SHP77 treated with DMSO at 0.1 percent for 48 hours (cell line): ENCODE data around the gene PHTF2.
A peak's percentile ranks its signal among the peaks of the same experiment; 100 is the strongest.
"Not testable (repeated sequence)": the region's sequence is repeated elsewhere in the genome, so short reads cannot be mapped to it uniquely, and the experiment has no call there.

ENCODE experiments used
- DNase-seq: peaks from one replicate; lab custom pipeline; 2025; lab: John Stamatoyannopoulos, UW

Gene PHTF2

DNA sequence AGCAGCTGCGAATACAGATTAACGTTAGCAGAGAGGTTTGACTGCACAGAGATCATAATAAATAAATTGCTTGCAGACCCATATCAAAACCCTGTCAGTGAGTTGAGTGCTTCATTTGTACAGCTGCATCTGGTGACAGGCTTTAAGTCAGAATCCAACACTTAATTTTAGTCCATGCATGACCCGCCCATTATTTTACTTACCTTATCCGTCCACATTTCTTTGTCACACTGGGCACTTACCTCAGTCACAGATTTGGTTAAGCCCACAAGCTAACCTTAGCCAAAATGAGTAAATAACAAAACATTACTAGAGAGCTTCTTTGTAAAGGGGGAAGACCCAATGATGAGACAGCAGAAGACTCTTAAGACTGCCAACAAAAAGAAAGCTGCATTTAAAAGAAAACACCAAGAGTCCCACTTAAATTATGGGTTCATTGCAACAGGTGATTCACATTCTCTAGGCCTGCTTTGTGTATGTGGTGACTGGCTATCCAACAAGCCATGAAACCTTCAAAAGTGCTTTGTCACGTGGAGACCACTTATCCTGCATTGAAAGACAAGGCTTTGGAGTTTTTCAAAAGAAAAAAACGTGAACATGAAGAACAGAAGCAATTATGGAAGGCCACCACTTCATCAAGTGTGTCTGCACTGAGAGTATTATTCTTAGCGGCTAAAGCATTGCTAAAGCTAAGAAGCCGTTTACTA lies 32.2 kb downstream of the PHTF2 start:
- peak; percentile 86 for DNase-seq

DNA sequence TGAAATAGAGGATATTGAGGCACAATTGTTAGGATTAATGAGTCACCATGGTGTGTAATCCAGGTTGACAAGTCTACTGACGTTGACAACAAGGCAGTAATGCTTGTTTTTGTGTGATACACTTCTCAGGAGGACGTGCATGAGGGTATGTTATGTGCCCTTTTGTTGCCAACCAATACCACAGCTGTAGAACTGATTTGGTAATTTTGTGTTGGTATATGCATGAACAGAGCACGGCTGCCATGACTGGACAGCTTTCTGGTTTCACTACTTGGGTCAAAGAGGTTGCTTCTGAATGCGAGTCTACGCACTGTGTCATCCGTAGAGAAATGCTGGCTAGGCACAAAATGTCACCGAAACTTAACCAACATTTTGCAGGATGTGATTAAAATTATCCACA lies 32.9 kb downstream of the PHTF2 start:
- DNase-seq = no peak

DNA sequence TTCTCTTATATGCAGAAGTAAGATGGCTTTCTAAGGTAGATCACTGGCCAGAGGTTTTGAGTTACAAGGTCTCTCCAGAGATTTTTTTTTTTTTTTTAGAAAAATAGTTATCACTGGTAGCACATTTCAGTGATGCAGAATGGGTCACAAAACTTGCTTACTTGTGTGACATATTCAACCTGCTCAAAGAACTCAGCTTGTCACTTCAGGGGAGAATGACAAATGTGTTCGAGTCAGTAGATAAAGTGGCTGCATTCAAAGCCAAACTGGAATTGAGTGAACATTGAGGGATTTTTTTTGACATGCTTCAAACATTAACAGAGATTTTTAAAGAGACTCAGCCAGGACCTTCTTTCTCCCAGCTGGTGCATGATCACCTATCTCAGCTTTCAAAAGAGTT lies 33.4 kb downstream of the PHTF2 start:
- no peak for DNase-seq

DNA sequence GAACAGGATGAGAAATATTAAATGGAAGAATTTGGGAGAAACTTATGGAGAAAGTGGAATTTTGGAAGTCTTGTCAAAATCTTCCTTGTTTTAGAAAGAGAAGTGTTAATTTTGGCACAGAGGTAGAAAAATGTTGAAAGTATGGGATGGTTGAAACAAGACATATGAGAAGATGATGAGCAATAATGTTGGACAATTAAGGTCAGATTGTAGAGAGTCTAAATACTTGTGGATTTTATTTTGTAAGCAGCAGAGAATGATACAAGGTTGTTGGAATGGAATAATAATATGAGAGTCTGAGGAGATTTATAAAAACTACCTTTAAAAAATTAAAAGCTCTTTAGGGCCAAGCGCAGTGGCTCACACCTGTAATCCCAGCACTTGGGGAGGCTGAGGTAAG lies 34.6 kb downstream of the PHTF2 start:
- DNase-seq = no peak

DNA sequence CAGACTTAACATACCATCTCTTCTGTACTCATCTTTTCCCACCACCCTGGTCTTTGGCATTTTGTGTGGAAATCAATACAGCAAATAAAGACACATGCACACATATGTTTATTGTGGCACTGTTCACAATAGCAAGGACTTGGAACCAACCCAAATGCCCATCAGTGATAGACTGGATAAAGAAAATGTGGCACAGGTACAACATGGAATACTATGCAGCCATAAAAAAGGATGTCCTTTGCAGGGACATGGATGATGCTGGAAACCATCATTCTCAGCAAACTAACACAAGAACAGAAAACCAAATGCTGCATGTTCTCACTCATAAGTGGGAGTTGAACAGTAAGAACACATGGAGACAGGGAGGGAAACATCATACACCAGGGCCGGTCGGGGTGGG lies 37.9 kb downstream of the PHTF2 start:
- DNase-seq = not testable (repeated sequence)

DNA sequence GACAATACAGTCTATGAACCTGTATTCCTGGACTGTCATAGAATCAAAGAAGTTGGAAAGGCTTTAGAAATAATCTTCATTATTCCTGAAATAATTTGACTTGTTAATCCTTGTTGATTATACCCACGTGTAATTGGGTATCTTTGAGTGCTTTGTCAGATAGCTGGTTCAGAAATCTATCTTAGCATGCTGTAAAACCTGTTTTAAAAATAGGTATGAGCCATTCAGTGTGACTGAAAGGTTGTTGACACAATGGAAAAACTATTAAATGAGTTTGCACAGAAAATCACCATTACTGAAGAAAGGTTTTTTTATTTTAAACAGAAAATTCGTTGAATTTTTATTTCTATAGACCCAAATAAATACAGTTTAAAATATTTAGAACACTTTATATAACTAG lies 38.7 kb downstream of the PHTF2 start:
- no peak for DNase-seq

DNA sequence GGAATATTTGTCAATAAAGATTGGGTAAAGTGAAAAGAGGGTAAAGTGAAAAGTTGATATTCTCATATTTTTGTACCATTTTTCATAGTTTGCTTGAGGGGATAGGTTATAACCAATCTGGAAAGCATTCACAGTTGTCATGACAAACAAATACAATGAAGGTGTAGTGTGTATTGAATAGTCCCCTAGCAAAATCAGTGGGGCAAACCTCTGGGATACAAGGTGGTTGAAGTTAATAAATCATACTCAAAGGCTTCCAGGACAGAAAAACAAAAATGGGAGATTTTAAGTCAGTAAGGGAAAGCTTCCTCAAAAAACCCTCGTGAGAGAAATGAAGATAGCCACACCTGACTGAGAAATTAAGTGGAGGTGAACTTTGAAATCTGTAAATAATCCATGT lies 39.4 kb downstream of the PHTF2 start:
- DNase-seq = no peak

DNA sequence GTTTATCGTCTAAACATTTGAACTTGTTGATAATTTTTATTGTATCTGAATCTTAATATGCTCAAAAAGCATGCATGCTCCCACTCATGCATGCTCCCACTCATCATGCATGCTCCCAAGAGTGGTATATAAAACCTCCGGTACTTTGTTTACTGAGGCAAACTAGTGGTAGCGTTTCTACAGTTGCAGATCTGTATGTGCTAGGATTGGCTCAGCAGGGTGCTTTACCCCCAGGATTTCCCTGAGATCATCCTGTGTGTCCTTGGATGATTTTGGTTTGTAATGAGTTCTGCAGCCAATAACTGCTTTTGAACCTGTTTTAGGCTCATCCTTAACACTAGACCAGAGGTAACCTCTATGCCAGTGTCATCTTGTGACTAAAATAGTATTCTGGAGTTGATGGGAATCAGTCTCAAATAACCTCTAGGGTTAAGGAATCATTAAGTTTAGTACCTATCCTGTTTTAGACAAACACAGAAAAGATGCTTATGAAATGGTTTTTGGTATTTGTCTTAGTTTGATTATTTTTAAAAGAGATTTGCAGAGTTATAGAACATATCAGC lies 40.4 kb downstream of the PHTF2 start:
- DNase-seq = no peak

DNA sequence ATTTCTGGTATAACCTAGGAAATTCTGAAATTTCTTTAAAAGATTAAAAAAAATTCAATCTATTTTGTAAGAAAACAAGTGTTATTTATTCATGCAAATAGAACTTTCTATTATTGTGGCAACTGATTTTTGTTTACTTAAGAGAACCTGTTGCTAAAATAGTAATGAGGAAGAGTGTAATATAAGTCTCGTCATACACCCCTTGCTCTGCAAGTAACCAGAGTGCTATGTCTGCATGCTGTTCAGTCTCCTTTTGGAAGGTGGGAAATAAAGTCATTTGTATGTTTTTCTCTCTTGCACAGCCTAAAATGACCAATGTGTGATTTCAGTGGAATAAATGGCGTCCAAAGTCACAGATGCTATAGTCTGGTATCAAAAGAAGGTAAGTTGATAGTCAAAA lies 41.3 kb downstream of the PHTF2 start:
- DNase-seq = no peak

DNA sequence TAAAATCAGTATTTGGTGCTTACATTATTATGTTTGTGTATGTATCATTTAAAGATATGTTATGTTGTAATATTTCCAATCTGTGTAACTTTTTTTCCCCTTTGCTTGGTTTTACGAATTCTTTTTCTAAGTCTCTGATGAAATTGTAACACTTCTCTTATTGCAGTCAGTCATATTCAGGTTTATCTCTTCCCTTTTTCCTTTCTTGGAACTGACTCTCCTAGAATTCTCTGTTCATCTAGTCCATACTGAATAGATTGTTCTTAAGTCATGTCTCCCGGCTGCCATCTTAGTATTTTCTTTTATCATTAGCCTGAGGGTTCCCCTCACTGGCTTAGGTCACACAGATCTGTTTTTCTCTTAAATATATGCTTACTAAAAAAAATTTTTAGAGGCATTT lies 44.6 kb downstream of the PHTF2 start:
- no peak for DNase-seq

DNA sequence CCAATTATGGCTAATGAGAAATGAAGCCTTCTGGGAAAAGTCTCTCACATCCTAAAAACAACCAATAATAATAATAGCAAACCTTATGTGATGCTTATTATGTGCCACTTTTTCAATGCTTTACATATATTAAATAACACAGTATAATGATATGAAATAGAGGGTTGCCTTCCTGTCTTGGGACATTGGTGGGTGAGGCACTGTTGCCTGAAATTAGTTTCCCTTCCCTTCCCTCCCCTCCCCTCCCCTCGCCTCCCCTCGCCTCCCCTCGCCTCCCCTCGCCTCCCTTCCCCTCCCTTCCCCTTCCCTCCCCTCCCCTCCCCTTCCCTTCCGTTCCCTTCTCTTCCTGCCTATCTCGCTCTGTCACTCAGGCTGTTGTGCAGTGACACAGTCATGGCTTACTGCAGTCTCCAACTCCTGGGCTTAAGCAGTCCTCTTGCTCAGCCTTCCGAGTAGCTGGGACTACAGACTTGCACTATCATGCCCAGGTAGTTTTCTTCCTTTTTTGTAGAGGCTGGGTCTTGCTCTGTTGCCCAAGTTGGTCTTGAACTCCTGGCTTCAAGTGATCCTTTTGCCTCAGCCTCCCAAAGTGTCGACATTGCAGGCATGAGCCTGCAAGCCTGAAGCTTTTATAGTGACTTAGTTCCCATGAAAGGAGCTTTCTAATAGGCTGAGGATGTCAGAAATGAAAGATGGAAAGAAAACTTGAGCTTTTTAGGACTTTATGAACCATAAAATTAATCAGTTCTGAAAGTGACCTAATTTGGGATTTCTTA lies 47.9 kb downstream of the PHTF2 start:
- DNase-seq = no peak

DNA sequence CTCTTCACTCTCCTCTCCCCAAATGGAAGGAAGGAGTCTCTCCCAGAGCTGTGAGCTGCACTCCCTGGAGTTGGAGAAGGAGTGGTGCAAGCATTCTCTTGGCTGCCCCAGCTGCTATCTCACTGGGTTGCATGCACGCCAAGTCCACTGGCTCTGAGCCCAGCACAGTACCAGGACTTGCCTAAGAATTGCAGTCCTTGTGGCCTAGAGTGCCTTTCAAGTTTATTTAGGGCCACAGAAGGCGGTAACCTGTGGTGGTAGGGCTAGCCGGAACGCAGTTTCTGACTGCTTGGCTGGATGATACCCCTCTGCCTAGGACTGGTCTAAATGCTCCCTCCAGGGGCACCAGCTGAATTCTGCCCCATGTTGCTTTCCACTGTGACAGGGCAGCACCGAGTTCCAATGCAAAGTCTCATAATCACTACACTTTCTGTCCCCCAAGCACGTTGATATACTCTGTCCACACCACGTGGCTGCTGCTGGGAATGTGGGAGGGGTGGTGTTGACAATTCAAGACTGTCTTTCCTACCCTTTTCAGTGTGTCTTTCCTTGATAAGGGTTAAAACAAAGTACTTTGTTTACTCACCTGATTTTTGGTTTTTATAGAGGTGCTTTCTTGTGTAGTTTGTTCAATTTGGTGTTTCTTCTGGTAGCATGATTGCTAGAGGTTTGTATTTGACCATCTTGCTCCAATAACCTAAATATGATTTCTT lies 57.0 kb downstream of the PHTF2 start:
- DNase-seq = no peak

DNA sequence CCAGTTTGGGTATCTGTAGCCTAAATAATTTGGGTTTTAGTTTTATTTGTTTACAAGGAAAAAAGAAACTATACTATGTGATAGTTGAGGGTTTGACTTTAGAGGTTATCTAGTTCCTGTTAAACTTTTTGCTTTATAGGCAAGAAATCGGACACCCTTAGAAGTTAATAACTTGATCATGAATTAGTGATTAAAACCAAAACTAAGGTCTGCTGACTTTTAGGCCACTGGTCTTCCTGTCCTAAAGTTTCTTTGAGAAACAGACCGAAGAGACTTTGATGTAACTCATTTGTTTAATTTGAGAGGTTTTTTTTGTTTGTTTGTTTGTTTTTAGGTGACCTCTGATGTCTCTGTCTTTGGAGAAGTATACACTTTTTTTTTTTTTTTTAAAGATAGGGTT lies 59.7 kb downstream of the PHTF2 start:
- DNase-seq = no peak

DNA sequence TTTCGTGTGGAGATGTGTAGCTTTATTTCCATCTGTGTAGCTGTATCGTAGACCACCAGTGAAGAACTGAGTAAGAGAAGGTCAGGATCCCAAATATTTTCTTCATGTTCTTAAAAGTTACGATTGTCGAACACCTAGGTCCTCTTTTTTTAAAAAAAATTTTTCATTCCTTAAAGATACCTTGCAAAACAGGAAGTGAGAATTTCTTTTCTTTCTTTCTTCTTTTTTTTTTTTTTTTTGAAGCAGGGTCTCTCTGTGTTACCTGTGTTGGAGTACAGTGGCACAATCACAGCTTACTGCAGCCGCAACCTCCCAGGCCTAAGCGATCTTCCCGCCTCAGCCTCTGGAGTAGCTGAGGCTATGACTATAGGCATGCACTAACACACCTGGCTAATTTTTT lies 60.8 kb downstream of the PHTF2 start:
- no peak for DNase-seq

DNA sequence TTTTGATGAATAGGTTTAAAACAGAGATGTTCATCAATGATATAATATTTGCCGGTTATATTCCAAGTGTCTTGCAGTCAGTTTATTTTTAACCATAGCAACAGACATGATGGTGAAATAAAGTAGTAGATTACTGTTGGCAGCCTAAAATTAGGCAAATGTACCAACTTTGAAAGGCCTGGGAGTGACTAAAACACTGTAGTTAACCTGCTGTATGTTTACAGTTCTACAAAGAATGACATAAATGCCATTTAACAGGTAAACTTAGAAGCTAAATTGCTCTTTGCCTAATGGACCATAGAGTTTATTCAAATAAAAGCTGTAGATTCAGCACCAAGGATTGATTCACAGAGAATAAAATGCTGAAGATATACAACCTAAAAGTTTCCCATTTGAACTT lies 64.1 kb downstream of the PHTF2 start:
- DNase-seq = no peak

DNA sequence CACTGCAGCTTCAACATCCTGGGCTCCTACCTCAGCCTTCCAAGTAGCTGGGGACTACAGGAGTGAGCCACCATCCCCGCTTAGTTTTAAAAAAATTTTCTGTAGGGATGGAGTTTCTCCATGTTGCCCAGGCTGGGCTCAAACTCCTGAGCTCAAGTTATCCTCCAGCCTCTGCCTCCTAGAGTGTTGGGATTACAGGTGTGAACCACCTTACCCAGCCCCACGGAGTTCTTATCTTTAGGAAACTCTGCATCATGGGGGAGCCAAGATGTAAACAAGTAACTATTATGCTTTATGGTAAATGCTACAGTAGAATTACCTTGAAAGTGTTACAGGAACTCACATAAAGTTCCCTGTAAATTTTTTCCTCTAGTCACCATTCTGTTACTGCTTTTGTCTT lies 65.3 kb downstream of the PHTF2 start:
- no peak for DNase-seq

DNA sequence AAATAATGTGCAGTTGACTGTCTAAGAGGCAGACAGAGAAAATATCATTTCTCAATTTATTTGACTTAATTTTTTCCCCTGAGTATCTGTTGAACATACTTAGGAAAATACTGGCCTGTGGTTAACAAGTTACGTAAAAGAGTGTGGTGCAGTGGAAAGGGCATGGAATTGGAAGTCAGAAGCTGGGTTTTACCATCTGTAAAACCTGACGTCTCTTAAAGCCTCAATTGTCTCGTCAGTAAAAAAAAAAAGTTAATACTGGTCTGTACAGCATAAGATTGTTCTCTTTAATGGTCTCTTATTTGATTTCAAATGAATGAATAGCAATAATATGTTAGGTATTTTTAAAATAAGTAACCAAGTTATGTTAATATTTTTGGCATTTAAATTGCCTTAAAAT lies 67.8 kb downstream of the PHTF2 start:
- DNase-seq = no peak

DNA sequence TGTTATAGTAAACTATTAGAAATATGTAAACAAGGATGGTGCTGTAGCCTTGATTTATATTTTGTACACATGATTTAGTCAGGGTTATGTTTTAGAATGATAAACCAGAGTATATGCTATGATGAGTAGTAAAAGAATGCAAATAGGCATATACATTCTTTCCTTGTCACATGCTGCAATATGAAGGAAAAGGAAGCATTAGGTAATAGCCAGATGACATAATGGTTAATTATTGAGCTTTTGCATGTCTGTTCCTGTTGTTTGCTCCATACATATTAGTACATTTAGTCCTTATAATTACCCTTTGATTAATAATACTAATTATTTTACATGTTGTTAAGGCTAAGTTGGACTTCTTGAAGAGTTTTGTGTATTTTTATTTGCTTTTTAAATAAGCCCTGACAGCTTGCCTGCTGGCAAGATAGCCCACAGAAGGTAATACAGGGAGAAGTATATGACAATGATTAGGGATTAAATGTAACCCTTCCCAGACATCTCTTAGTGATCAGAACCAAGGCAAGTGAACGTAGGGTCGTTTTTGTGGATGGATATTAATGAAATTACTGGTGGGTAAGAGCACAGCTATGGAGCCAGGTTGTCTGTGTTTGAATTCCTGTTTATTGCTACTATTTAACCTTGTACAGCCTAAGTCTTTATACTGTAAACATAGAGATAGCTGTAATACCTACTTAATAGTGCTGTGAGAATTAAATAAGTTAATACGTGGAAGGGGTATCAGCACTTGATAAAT lies 68.4 kb downstream of the PHTF2 start:
- DNase-seq = no peak

DNA sequence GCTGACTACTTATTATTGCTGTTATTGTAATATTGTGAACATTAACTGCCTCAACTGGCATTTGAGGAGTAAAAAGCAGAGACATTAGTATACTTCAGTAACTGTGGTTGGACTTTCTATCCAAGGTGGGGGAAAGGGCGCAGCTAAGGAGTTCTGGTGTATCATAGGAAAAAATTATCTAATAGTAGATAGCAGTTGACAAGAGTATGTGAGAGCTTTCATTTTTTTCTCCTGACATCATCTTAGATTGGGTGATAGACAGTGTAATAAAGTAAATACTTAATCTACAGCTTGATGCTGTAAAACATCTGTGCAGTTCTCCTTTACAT lies 68.9 kb downstream of the PHTF2 start:
- no peak for DNase-seq

DNA sequence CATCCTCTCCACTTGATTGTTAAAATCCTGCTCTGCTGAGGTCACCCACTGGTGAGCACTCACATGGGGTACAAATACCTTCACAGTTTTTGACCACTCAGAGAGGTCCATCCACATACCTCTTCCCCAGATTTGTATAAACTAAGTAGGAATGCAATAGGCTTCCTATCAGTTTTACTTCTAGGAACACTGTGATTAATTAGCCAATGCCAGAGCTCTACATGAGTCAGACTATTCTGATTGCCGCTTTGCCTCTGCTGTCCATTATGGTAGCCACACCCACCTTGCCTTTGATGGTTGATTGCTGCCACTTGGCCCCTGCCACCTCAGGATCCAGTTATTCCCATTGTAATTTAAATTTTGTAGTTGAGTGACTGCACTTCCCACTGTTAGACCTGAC lies 73.7 kb downstream of the PHTF2 start:
- not testable (repeated sequence) for DNase-seq

DNA sequence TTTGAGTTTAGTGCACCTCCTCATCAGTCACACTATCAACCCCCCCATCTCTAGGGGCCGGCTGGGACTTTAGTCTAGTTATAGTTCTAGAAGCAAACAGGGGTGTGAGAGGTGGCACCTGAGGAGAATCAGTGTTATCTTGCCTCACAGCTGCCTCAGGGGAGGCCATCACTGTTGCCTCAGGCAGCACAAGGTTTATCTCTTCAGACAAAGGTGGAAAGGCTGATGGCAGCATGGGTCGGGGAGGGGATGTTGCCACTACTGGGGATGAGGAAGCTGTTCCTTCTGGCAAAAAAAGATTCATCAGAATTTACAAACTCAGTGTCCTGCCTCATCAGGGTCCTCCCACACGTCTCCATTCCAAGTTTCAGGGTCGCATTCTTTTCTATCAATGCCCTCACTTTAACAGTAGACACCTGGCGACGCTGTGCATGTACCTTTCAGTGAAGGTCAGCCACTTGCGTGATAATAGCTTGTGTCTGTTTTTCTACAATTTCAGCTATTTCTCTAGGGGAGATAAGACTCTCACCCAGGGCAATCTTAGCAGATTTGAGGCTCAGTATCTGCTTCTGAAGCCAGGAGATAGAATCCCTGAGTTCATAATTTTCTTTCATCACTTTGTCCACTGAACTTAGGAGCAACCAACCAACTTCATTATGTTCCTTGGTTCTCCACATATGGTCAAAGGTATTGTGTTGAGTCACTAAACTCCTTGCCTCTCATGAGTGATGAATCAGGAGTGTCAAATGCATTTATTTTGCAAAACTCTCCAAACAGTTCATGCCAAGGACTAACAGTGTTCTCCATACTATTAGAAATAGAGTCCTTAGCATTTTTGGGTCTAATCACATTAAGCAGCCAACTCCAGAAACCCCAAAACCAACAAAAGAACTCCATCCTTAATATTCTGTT lies 75.1 kb downstream of the PHTF2 start:
- not testable (repeated sequence) for DNase-seq
